HG03342 (cell line): Measurements from ENCODE around the gene C10orf88.
"Not testable (repeated sequence)": the region's sequence is repeated elsewhere in the genome, so short reads cannot be mapped to it uniquely, and the experiment has no call there.

Experiments used
- ATAC-seq: cut with Tn5 transposase; IDR thresholded peaks from one replicate; pipeline ENCODE4 v1.9.1; 2021; ENCODE audit warnings: mild to moderate bottlenecking, moderate library complexity; ENCODE audit not compliant: unreplicated experiment

C10orf88 gene

GRCh38 chr10:122966879-122967278 lies 12.9 kb upstream of the C10orf88 start:
- no peak for ATAC-seq

GRCh38 chr10:122962405-122962804 lies 8.4 kb upstream of the C10orf88 start:
- ATAC-seq: no peak

GRCh38 chr10:122957474-122957873 lies 3.4 kb upstream of the C10orf88 start:
- no peak for ATAC-seq

GRCh38 chr10:122955892-122956291 lies 1.9 kb upstream of the C10orf88 start:
- ATAC-seq: no peak

GRCh38 chr10:122954731-122955050 lies 664 bp upstream of the C10orf88 start:
- no peak for ATAC-seq

GRCh38 chr10:122949296-122949695 lies 4.7 kb downstream of the C10orf88 start:
- no peak for ATAC-seq

GRCh38 chr10:122939856-122940543 lies 14.0 kb downstream of the C10orf88 start:
- no peak for ATAC-seq

- no peak for ATAC-seq
Observed at GRCh38 chr10:122939133-122939855, 14.7 kb downstream of the C10orf88 start.

GRCh38 chr10:122931088-122931906 lies 22.7 kb downstream of the C10orf88 start:
- ATAC-seq: no peak

GRCh38 chr10:122930140-122930539 lies 23.9 kb downstream of the C10orf88 start:
- ATAC-seq: no peak

GRCh38 chr10:122915700-122916099 lies 38.3 kb downstream of the C10orf88 start:
- ATAC-seq: no peak

GRCh38 chr10:122911889-122912484 lies 42.0 kb downstream of the C10orf88 start:
- no peak for ATAC-seq

- ATAC-seq: no peak
Observed at GRCh38 chr10:122910310-122910709, 43.7 kb downstream of the C10orf88 start, which contains the start of gene FAM24A. Gene FAM24A, plus strand, starts transcription at chr10:122910610. Its CDS starts 1,025 bp downstream, at chr10:122911635.

GRCh38 chr10:122903861-122904260 lies 50.2 kb downstream of the C10orf88 start:
- ATAC-seq: not testable (repeated sequence)

- no peak for ATAC-seq
Observed at GRCh38 chr10:122894261-122894944, 59.6 kb downstream of the C10orf88 start.

- ATAC-seq: no peak
Observed at GRCh38 chr10:122884166-122884565, 69.9 kb downstream of the C10orf88 start.

- ATAC-seq: no peak
Observed at GRCh38 chr10:122882766-122883165, 71.3 kb downstream of the C10orf88 start.
